Measurements from ENCODE around the gene FAM241B.

FAM241B gene

GRCh38 chr10:69657866-69658265 is 27.8 kb downstream of the FAM241B start:
- H3K4me3 ChIP-seq (ENCODE audit: control insufficient read depth, low read depth, low read length), result no peak overlapping the region
- DNase-seq (ENCODE audit: low read depth), result no peak
- TF ChIP-seq CTCF (conservative IDR thresholded peaks at IDR 0.05; ENCODE audit: control insufficient read depth, insufficient read depth, low read depth, low read length), result no peak

- no peak for TF ChIP-seq CTCF (conservative IDR thresholded peaks at IDR 0.05; ENCODE audit: control insufficient read depth, insufficient read depth, low read depth, low read length)
- no peak for DNase-seq (ENCODE audit: low read depth)
- no peak overlapping the region for H3K4me3 ChIP-seq (ENCODE audit: control insufficient read depth, low read depth, low read length)
Observed at GRCh38 chr10:69659241-69660038, 29.4 kb downstream of the FAM241B start.

GRCh38 chr10:69660296-69660695 is 30.2 kb downstream of the FAM241B start:
- no peak for TF ChIP-seq CTCF (conservative IDR thresholded peaks at IDR 0.05; ENCODE audit: control insufficient read depth, insufficient read depth, low read depth, low read length)
- H3K4me3 ChIP-seq (ENCODE audit: control insufficient read depth, low read depth, low read length), result no peak overlapping the region

GRCh38 chr10:69661414-69662172 is 31.5 kb downstream of the FAM241B start:
- H3K4me3 ChIP-seq (ENCODE audit: control insufficient read depth, low read depth, low read length), result no peak overlapping the region
- DNase-seq (ENCODE audit: low read depth), result no peak
- no peak for TF ChIP-seq CTCF (conservative IDR thresholded peaks at IDR 0.05; ENCODE audit: control insufficient read depth, insufficient read depth, low read depth, low read length)

More at GRCh38 chr10:69660296-69660695, 30.2 kb downstream of the FAM241B start:
- DNase-seq (ENCODE audit: low read depth), result no peak

GRCh38 chr10:69662173-69662877 is 32.3 kb downstream of the FAM241B start:
- H3K4me3 ChIP-seq (ENCODE audit: control insufficient read depth, low read depth, low read length), result no peak overlapping the region
- no peak for DNase-seq (ENCODE audit: low read depth)
- TF ChIP-seq CTCF (conservative IDR thresholded peaks at IDR 0.05; ENCODE audit: control insufficient read depth, insufficient read depth, low read depth, low read length), result no peak

GRCh38 chr10:69662901-69663300 is 32.9 kb downstream of the FAM241B start:
- DNase-seq (ENCODE audit: low read depth), result no peak
- no peak overlapping the region for H3K4me3 ChIP-seq (ENCODE audit: control insufficient read depth, low read depth, low read length)
- no peak for TF ChIP-seq CTCF (conservative IDR thresholded peaks at IDR 0.05; ENCODE audit: control insufficient read depth, insufficient read depth, low read depth, low read length)
